CD4-positive, alpha-beta T cell treated with Interleukin-2 at 100 ng/mL for 4 hours (primary cell): ENCODE results near the gene ARHGAP27.
A peak's percentile ranks its signal among the peaks of the same experiment; 100 is the strongest.
"Not testable (repeated sequence)": the region's sequence is repeated elsewhere in the genome, so short reads cannot be mapped to it uniquely, and the experiment has no call there.

Experiments
- DNase-seq: peaks from one replicate; pipeline ENCODE4 v3.0.0-alpha.2; 2020; ENCODE audit warnings: low spot score

Gene ARHGAP27

DNA sequence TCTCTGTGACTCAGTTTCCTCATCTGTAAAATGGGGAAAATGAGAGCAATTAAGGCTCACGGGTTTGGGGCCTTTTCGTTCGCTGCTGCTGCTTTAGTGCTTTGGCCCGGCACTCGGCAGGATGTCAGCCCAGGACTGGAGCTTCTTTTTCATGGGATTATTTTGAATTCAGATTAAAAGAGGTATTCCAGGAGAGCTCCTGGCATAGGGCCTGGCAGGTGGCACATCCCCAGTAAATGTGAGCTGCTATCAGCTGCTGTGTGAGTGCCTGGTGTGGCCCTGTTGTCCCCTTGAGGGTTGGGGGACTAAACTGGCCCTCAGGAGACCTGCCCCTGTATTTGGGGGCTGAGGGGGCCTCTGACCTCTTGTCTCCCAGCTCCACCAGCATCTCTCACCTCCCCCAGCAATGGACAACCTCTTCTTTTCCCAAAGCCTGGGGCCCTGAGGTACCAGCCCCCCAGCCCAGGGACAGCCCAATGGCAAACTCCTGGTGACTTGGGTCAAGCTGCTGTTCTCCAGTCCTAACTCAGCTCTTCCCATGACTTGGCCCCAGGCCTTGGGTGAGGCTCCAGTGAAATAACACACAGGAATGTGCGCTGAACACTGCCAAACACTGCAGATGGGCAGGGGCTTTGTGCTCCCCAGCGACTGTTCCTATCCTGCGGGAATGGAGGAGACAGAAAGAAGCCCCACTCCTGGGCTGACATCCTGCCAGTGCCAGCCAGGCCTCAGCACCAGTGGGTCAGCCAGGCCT lies 14.4 kb upstream of the ARHGAP27 start:
- not testable (repeated sequence) for DNase-seq

DNA sequence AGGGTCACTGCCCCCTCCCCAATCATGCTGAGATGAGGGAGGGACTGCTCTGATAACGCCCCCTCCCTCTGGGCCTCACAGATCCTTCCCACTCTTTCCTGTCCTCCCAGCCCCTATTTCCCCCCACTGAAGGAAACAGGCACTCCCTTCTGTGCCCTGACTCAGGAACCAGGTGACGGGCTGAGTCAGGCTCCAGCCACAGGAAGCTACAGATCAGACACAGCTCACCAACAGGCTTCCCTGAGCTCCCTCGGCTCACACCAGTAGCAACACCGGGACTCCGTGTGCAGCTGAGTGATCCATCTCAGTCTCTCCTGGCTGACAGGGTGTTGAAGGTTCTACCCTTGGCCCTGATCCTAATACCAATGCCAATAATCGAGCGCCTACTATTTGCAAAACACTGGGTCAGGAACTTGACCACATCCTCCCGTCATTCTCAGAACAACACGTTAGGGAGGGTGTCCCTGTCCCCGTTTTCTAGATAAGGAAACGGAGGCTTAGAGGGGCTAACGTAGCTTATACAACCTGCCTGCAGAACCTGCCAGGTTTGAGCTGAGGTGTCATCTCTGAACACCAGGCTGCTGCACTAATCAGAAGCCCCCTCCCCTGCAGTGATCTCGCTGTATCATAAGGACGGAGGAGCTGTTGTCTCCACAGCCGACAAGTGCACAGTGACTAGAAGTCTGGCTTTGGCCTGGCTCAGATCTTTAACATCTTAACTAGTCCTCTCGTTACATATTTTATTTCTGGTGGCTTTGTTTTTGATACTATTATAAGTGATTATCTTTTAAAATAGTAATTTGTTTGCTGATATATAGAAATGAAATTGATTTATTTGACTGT lies 13.5 kb upstream of the ARHGAP27 start:
- DNase-seq: peak; percentile 57

- not testable (repeated sequence) for DNase-seq
Observed at GRCh38 chr17:45444856-45445820, 12.5 kb upstream of the ARHGAP27 start.

GRCh38 chr17:45444301-45444700 lies 11.6 kb upstream of the ARHGAP27 start:
- not testable (repeated sequence) for DNase-seq

- not testable (repeated sequence) for DNase-seq
Observed at GRCh38 chr17:45443371-45444260, 10.9 kb upstream of the ARHGAP27 start.

DNA sequence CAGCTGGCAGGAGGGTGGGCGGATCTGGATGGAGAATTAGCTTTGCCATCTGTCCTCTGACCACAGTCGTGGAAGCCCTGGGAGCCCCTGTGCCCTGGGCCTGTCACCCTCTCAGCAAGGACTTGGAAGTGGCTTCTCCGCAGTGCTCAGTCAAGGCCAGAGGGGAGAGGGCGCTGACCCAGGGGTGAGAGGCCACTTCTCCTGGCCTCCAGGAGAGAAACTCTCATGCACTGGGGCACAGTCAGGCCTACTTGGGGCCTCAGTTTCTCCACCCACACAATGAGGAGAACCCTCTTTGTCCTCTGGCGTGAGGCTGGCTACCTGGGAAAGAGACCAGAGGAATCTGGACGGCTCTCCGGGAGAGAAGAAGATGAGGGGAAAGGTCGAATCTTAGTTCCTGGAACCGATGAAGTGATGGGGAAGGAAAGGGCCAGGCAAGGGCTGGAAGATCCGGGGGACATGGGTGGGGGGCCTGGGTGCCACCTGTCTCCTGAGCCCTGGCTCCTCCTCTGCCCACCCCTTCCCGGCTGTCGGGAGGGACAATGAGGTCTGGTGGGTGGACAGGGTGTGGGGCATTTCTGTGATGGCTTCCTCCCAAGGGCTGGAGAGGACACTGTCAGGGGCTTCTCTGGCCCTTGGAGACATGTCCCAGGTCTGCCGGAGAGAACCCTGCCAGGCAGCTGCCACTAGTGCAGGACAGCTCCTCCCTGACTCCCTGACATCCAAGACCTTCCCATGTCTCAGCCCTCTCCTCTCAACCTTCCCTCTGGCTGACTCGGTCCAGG lies 9.0 kb upstream of the ARHGAP27 start:
- DNase-seq: no peak

DNA sequence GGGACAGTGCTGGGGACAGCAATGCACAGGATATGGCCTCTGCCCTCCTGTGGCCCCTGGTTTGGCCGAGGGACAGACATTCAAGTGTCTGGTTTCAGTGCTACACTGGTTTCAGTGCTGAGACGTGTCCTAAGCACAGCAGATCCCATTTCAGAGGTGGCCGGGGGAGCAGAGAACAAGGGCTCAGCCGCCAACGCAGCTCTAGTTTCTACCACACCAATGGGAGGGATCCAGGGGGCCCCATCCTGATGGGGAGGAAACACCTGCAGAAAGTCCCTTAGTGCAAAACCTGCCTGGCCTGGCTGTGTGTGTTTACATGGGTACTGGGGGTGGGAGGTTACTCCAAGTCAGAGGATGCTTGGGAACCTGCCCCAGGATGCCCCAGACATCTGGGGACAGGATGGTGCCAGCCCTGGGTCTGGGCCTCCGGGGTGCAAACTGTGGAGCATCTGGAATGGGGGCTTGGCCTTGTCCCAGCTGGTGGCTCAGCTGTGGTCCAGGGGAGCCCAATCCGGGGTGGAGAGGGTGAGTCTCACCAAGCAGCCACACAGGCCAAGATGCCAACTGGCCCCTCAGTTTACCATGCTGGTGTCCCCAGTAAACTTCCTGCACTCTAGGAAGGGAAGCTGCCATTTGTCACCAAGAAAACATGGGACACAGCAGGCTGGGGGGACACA lies 8.3 kb upstream of the ARHGAP27 start:
- DNase-seq: not testable (repeated sequence)

GRCh38 chr17:45440161-45440778 lies 7.6 kb upstream of the ARHGAP27 start:
- DNase-seq: no peak

- DNase-seq: no peak
Observed at GRCh38 chr17:45438931-45439610, 6.4 kb upstream of the ARHGAP27 start.

DNA sequence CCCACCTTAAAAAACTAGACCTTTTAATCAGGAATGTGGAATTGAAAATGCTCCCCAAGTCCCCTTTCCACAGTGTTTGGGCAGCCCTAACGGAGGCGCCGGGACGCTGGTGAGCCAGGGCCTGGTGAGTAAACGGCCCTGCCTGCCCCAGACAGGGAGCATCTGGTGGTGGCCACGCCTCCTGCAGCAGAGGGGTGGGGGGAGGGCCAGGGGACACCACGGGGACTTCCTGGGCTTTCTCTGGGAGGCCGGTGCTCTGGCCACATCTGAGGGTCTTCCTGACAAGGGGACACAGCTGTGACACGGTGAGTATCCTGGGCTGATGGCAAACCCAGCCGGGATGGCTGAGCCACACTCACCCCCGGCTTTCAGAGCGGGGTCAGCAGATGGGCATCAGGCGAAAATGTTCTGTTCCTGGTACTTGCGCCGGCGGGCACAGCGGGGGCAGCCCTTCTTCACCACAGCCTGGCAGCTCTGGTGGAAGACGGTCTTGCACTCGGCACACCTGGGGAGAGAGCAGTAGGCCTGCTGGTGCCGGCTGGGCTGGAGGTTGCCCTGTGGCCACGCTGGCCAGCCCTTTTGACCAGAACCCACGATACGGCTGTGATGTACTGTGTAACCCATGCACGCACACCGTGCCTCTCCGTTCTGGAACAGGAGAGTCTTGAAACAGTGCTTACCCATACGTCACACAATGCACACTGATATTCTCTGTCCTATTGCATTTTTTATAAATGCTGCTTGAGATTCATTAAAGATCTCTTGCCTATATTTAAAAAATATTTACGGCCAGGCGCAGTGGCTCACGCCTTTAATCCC lies 5.0 kb upstream of the ARHGAP27 start:
- DNase-seq: no peak

DNA sequence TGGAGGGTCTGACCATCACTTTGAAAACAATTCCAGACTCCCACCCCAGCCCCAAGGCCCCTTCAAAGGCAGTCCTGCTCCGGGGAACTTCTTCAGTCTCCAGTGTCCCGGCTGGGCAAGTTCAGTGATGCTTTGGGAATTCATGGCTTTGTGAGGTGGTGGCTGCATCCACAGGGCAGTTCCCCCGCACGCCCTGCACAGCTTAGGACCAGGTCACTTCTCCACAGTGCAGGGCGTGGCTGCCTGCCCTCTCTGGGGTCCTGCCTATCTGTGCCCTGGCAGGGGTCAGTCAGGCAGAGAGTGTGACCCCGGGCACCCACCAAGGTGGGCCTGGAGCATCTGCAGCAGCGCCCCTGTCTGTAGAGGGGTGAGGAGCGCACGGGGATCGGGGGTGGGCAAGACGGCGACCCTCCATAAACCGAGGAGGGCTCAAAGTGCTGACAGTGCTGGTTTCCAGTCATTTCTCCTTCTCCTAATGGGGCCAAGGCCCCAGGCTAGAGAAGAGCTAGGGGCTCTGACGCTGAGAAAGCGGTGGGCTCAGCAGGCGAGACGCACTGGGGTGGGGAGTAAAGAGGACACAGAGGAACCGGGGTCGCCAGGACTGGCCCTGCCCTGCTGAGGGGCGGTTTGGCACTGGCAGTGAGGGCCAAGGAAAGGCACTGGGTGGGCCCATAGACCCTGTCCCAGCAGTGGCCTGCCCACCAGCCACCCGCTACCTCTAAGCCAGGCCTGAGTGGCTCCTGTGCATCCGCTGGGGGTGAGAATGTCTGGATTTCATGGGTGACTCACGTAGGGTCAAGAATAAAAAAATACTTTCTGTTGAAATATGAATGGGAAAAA lies 4.2 kb upstream of the ARHGAP27 start:
- no peak for DNase-seq

GRCh38 chr17:45436161-45436560 lies 3.5 kb upstream of the ARHGAP27 start:
- DNase-seq: no peak

GRCh38 chr17:45435481-45435880 lies 2.8 kb upstream of the ARHGAP27 start:
- DNase-seq: no peak

GRCh38 chr17:45433159-45433535 lies 477 bp upstream of the ARHGAP27 start:
- no peak for DNase-seq

- DNase-seq: peak; percentile 75
Observed at GRCh38 chr17:45431531-45432404, 902 bp downstream of the ARHGAP27 start.
